GM10266 (cell line): ENCODE measurements around the gene WFDC1.

Experiments
- DNase-seq: peaks from one replicate; pipeline ENCODE4 v3.0.0; 2012; ENCODE audit errors: extremely low spot score
- CTCF ChIP-seq: IDR thresholded peaks from 2 replicates; pipeline ENCODE4 v1.5.1; 2012; ENCODE audit warnings: mild to moderate bottlenecking, low read depth; ENCODE audit not compliant: control insufficient read depth, insufficient read depth; ENCODE audit errors: missing control alignments

The WFDC1 gene

GRCh38 chr16:84266451-84266850 lies 28.2 kb upstream of the WFDC1 start:
- no peak for TF ChIP-seq CTCF
- DNase-seq: peak; percentile 52

DNA sequence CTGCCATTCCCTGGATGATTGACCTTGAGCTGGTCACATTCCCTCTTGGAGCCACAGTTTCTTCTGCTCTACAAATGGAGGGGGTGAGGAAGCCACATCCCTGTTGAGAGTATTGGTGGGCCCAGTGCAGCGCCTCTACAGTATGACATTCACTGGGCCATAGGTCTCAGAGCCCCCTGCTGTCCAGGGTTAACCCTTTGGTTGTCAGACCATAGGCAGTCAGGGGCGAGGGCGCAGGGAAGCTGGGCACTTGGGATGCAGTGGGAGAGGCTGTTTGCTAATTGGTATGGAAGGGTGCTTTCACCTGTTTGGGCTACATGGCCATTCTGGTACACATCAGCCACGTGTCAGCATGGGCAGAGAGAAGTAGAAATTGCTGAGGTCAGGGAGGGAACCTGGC lies 27.3 kb upstream of the WFDC1 start:
- DNase-seq: no peak
- no peak for TF ChIP-seq CTCF

DNA sequence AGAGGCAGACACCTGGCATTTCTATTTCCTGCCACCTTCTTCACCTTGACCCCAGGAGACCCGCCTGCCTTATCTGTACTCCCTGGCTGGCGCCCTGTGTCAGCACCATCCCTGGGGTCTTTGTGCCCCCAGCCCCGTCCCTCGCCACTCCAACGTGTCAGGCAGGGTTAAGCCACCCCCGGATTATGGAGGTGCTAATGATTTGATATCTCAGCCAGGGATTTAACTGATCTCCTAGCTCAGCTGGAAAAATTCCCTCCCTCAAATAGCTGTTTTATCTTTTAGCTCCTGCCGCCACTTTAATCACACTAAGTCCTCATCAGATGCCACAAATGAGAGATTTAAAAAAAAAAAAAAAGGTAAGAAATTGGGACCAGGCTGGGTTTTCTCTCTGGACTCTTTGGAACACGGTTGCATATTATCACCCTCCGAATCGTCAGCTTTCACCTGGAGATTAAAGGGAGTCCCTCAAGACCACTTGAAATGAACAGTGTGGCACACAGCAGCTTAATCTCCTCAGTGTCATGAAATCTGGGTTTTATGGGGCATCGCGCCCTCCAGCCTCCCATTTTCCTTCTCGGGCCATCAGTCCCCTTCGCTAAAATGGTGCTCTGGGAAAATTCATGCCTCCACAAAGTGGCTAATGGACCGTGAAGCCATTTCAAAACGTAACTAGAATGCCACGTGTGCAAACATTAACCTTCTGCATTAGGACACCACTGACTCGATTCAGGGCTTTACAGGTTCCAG lies 26.2 kb upstream of the WFDC1 start:
- TF ChIP-seq CTCF: no peak
- DNase-seq: no peak

DNA sequence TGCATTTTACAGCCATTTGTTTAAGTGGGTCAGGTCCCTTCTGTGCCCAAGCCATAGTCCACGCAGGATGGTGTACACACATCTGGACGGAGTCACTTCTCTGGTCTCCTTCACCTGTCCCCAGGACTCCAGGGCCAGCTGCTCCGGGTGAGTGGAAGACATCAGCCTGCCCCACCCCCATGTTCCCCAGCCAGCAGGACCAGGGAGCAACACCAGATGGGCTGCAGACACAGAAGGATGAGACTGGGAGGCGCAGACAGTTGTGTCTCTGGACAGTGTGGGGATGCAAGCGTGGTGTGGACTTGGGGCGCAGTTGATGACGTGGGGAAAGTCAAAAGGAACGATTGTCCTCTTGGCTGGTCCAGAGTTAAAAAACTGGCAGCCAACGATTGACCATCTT lies 24.6 kb upstream of the WFDC1 start:
- DNase-seq: no peak
- TF ChIP-seq CTCF: no peak

DNA sequence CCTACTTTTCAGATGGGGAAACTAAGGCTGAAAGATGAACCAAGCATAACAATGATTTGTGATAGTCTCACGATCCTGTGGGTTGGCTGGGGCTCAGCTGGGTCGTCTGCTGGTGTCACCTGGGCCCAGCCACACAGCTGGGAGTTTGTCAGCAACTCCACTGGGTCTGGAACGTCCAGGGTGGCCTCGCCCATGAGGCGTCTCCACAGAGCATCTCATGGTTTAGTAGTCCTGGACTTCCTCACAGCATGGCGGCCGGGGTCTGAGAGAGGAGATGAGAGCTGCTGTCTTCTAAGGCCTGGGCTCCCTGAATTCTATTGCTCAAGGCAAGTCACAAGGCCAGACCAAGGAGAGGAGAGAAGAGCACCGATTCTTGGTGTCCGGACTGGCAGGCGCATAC lies 24.1 kb upstream of the WFDC1 start:
- TF ChIP-seq CTCF: no peak
- no peak for DNase-seq

- no peak for DNase-seq
- no peak for TF ChIP-seq CTCF
Observed at GRCh38 chr16:84271037-84271436, 23.6 kb upstream of the WFDC1 start.

DNA sequence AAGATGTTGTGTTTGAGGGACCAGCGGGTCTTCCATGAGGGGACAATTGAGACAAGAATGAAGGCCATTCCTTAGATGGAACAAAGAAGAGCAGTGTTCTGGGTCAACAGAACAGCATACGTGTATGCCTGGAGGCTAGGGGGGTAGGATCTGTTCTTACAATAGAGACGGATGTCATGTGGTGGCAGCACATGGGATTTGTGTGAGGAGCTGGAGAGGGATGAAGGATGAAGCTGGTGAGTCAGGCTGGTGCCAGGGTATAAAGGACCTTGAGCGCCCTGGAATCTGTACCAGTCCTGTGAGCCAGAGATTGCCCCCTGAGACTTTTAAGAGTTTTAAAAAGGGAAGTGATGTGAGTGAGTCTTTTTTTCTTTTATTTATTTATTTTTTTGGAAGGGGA lies 22.8 kb upstream of the WFDC1 start:
- TF ChIP-seq CTCF: no peak
- DNase-seq: no peak
